ENCODE results near the gene DIP2A.

Gene DIP2A

DNA sequence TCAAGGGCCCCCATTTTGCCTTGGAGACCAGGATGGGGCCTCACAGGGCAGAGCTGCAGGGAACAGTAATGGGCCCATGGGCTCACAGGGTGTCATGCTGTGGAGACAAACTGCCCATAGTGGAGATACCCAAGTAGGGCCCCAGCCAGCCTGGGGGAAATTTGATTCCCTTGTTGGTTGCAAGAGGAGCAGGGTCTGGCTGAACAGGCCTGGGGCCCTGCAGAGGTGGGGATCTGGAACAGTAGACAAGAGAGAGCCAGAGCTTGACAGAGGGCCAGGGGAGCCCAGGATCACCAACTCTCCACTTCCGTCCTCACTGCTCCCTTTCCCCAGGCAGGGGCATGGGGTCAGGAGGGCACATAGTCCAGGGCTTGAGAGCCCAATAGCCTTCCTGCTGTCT is 137.5 kb downstream of the DIP2A start:
- no peak for DNase-seq (ENCODE audit: low read depth)
- TF ChIP-seq, protein P1, sequence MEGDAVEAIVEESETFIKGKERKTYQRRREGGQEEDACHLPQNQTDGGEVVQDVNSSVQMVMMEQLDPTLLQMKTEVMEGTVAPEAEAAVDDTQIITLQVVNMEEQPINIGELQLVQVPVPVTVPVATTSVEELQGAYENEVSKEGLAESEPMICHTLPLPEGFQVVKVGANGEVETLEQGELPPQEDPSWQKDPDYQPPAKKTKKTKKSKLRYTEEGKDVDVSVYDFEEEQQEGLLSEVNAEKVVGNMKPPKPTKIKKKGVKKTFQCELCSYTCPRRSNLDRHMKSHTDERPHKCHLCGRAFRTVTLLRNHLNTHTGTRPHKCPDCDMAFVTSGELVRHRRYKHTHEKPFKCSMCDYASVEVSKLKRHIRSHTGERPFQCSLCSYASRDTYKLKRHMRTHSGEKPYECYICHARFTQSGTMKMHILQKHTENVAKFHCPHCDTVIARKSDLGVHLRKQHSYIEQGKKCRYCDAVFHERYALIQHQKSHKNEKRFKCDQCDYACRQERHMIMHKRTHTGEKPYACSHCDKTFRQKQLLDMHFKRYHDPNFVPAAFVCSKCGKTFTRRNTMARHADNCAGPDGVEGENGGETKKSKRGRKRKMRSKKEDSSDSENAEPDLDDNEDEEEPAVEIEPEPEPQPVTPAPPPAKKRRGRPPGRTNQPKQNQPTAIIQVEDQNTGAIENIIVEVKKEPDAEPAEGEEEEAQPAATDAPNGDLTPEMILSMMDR (IDR thresholded peaks at IDR 0.05; ENCODE audit: insufficient read depth, low read depth, low read length, missing control alignments) = no peak
- H3K4me3 ChIP-seq (ENCODE audit: low read depth, low read length) = no peak overlapping the region

DNA sequence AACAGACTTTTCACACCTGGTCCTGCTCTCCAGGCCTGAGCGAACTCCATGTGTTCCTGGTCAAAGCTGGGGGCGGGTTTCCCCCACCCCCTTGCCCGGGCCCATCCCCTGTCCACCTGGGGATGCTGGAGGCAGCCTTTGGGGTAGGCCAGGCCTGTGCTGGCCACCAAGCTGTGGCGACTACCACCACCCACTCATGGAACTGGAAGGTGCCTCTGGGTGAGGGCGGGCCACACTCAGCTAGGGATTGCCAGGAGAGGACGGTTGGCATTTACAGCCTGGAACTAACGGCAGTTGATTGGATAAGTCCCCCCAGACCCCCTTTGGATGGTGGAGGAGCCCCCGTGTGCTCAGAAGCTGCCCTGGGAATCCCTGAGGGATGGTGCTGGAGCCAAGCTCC is 138.3 kb downstream of the DIP2A start:
- DNase-seq (ENCODE audit: low read depth) = no peak
- TF ChIP-seq, protein P1 (IDR thresholded peaks at IDR 0.05; ENCODE audit: insufficient read depth, low read depth, low read length, missing control alignments) = no peak
- H3K4me3 ChIP-seq (ENCODE audit: low read depth, low read length) = no peak overlapping the region

DNA sequence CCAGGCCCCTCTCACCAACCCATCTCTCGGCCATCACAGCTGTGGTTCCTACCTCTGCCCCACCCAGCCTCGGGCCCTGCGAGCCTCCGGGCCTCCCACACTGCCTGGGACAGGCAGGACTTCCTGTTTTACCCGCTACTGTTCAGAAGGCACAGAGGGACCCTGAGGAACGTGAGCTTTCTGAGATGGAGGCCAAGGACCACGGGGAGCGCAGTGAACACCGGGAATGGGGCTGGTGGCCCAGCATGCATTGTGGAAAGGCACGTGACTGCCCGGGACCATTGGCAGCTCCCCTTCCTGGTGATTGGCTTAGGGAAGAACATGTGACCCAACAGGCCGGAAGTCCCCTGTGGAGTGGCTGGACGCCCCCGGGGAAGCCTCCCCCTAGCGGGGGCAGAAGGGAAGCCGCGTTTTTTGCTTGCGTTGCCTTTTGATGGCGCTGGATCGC is 139.2 kb downstream of the DIP2A start:
- no peak for DNase-seq (ENCODE audit: low read depth)
- no peak overlapping the region for H3K4me3 ChIP-seq (ENCODE audit: low read depth, low read length)
- TF ChIP-seq, protein P1 (IDR thresholded peaks at IDR 0.05; ENCODE audit: insufficient read depth, low read depth, low read length, missing control alignments) = no peak

DNA sequence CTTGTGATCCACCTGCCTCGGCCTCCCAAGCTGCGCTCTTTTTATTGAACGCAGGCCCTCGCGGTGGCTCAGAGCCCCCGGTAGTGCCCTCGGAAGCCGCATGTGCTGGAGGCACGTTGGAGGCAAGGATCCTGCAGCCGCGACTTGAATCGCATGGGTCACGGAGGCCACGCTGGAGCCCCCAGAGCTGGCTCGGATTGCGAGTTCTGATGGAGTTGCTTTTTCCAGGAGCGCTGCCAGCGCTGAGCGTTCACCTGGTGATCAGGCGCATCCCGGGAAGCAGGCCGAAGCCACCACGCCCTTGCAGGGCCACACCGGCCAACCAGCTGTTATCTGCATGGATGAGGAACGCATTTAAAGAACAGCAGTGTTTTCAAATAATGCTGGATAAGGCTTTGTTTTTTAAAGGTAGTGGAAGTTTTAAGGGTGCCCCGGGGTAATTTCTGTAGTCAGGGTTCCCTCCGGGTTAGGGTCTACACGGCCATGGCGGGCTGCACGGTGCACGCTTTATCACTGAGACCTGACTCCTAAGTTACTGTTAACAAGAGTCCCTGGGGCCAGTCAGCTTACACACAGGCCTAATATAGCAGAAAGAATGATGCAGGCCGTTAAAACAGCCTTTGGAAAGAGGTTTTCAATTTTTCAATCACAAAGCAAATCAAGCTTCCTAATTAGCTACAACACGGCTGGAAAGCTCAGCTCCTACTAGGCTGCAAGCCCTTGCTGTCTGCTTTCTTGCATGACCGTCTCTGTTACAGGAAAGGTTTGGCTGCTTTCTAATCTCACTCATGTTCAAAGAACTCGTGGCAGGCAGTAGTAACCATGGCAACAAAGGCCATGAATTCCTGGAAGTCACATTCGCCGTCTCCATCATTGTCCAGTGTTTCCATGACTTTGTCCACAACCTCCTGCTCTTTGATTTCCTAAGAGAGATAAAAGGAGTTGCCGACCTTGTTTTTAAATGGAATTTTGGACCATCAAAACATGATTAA is 140.2 kb downstream of the DIP2A start:
- no peak for DNase-seq (ENCODE audit: low read depth)
- TF ChIP-seq, protein P1 (IDR thresholded peaks at IDR 0.05; ENCODE audit: insufficient read depth, low read depth, low read length, missing control alignments) = no peak
- no peak overlapping the region for H3K4me3 ChIP-seq (ENCODE audit: low read depth, low read length)

DNA sequence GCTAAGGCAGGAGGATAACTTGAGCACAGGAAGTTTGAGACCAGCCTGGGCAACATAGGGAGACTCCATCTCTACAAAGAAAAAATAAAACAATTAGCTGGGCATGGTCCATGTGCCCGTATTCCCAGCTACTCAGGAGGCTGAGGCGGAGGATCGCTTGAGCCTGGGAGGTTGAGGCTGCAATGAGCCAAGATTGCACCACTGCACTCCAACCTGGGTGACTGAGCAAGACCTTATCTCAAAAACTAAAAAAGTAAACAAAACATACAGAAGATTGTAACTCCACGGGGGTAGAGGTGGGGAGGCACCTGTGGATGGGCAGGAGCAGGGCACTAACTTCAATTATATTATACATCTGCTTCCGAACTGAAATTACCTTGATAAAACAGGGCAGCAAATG is 141.6 kb downstream of the DIP2A start:
- TF ChIP-seq, protein P1 (IDR thresholded peaks at IDR 0.05; ENCODE audit: insufficient read depth, low read depth, low read length, missing control alignments) = no peak
- no peak overlapping the region for H3K4me3 ChIP-seq (ENCODE audit: low read depth, low read length)
- DNase-seq (ENCODE audit: low read depth) = no peak

DNA sequence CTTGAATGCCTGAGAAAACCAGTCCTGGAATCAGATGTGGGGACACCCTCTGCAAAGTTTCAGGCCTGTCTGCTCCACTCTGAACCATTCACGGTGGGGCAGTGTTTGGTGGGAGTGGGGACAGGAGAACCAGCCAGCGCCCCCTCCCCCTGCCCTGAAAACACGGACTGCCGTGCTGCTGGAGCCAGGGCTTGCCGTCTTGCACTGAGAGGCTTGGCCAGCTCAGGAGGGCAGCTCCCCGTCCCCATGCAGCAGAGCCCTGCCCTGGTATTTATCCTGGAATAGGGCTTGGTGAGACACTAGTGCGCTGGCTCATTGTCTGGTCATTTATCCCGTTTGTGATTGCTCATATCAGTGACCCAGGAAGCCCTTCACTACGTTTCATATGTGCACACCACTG is 142.3 kb downstream of the DIP2A start:
- no peak overlapping the region for H3K4me3 ChIP-seq (ENCODE audit: low read depth, low read length)
- DNase-seq (ENCODE audit: low read depth) = no peak
- TF ChIP-seq, protein P1 (IDR thresholded peaks at IDR 0.05; ENCODE audit: insufficient read depth, low read depth, low read length, missing control alignments) = no peak

Measured in GM12865 (cell line).